HG03135 (cell line): Measurements from ENCODE around the gene NHSL1.

Experiments
- ATAC-seq: cut with Tn5 transposase; IDR thresholded peaks from one replicate; pipeline ENCODE4 v1.9.1; 2021; ENCODE audit warnings: mild to moderate bottlenecking, moderate library complexity; ENCODE audit not compliant: unreplicated experiment

Gene NHSL1

DNA sequence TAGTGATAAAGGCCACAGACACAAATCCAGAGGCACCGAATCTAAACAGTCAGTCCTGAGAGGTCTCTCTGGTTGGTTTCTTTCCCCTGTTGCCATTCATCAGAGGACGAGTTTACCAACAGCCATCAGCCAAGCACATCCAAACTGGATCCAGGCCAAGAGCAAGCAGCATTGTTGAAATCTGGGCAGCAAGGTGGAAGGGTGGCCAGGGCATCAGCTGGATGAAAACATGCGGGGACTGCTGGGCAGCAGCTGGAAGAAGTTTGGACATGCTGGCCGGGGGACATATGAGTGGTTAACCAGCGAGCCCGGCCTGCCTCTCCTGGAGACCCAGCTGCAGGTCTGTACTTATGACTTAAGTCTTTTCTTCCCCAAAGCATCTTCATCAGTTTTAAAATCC, 121.5 kb downstream of the NHSL1 start, which contains the start of gene SMIM28:
Gene SMIM28, plus strand, starts transcription at position 62 of the 400 bp plus-strand sequence. Its CDS starts 168 bp downstream, at position 230.
- ATAC-seq, result no peak

DNA sequence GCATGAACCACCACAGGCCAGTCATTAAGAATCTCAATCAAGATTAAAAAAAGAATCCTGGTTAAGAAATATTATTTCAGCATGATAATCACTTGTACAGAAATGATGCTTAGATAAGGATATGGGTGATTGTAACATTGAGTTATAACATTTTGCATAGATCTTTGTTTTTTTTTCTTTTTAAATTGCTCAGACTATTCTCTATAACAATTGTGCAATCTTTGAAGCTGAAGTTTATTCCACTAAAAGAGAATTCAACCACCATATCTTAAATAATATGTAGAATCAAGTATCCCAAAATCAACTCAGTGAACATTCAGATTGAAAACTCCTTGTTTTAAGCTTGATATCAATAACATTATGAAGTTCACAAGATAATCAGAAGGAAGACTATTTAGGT, 122.3 kb downstream of the NHSL1 start:
- no peak for ATAC-seq

DNA sequence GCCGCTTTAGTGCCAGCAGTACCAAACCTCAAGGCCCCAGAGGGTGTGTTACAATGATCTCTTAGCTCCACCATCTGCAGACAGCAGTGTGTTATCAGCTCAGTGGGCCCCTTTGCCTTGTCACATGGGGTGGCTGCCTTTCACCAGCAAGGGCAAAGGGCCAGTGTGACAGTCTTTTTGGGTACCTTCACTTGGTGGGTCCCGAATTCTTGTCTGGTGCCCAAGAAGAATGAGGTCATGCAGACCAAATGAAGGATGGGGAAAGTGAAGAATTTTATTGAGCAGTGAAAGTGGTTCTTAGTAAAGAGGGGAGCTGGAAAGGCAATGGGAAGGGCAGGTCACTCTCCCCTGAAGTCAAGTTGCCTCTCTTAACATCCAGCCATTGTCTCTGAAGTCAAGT, 124.5 kb downstream of the NHSL1 start:
- no peak for ATAC-seq

- ATAC-seq, result no peak
Measured at GRCh38 chr6:138374230-138374629, 125.1 kb downstream of the NHSL1 start.

DNA sequence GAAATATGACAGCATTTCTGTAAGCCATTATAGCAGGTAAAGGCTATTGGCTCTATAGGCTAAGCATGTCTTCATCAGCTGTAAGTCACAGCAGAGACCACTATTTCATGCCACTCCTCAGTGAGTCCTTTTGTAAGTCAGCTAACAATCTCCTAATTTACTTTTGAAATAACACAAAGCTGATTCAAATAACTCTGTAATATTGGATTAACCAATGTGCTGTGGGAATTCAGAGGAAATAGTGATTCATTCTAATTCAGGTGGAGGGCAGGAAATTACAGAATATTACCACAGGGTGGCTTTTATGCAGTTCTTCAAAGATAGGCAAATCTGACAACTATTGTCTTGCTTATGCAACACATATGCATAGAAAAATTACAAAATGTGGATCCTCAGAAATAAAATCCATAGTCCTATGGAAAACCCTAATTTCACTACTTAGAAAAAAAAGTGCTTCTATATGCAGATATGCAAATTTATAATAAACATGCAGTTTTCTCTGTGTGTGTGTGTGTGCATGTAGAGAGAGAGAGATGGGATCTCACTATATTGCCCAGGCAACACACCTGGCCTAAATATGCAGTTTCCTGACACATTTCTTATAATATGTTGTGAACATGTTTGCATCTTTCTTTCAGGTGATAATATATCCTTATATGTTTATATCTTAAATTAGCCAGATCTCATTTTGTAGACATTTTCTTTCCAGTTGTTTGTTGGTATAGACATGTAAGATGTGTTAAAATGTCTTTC, 126.4 kb downstream of the NHSL1 start:
- ATAC-seq, result no peak
